Measurements from ENCODE around the gene ARRB1. TPM values are rescaled to one million over a fixed set of nuclear protein-coding genes. Genes with fewer than 3 reads are reported as not detected.
A peak's percentile ranks its signal among the peaks of the same experiment; 100 is the strongest.

ARRB1 gene
- total RNA-seq, 1 experiment from 2014 or later = 90.1 TPM

Small RNAs within 50 kb of the gene (microRNA-seq; reads per million reads assigned to microRNA genes)
- gene MIR326 (ENCODE audit: borderline number of aligned reads) = 16.4 reads per million, percentile 37 among the genes with 10 or more reads in this experiment

Other genes with a start within 250 kb of the ARRB1 start
- 0.57 to 0.92 TPM (median 0.60 TPM) in 3 replicates for gene SLCO2B1, start 200.6 kb downstream of the ARRB1 start, total RNA-seq (2021)
- gene TPBGL, start 110.9 kb downstream of the ARRB1 start, total RNA-seq (2021) = 0.37 to 0.78 TPM (median 0.60 TPM) in 3 replicates
- gene RPS3, start 47.9 kb upstream of the ARRB1 start, total RNA-seq (2021) = 3,967 to 4,516 TPM (median 4,446 TPM) in 3 replicates
- gene KLHL35, start 81.5 kb upstream of the ARRB1 start, total RNA-seq (2021) = 0.22 to 0.60 TPM (median 0.39 TPM) in 3 replicates
- 4.7 to 12.2 TPM (median 5.3 TPM) in 3 replicates for gene GDPD5, start 174.3 kb upstream of the ARRB1 start, total RNA-seq (2021)
- 411 to 478 TPM (median 473 TPM) in 3 replicates for gene SERPINH1, start 210.6 kb upstream of the ARRB1 start, total RNA-seq (2021)